Activated T-helper 2 cell treated with anti-CD3 and anti-CD28 coated beads, Interferon-gamma antibody, Interleukin-2, Interleukin-4, amounts not matched to agents 10 μg/mL and 5 μg/mL and 100 μg/mL, durations not matched to agents 14 hours and 24 hours and 36 hours (primary cell): Measurements from ENCODE around the gene CDH23. TPM values are rescaled to one million over a fixed set of nuclear protein-coding genes. Genes with fewer than 3 reads are reported as not detected.

Experiments
- DNase-seq: peaks from one replicate; pipeline ENCODE4 v3.0.0; 2021; ENCODE audit warnings: low spot score
- H3K27ac Mint-ChIP-seq: one replicate; pipeline ENCODE4 v1.8.0; 2021; ENCODE audit warnings: mixed read lengths
- H3K27me3 Mint-ChIP-seq: one replicate; pipeline ENCODE4 v1.8.0; 2021; ENCODE audit warnings: low read depth, mixed read lengths
- H3K36me3 Mint-ChIP-seq: one replicate; pipeline ENCODE4 v1.8.0; 2021; ENCODE audit warnings: low read depth, mixed read lengths
- H3K4me1 Mint-ChIP-seq: one replicate; pipeline ENCODE4 v1.8.0; 2021; ENCODE audit warnings: low read depth, mixed read lengths
- H3K4me3 Mint-ChIP-seq: one replicate; pipeline ENCODE4 v1.8.0; 2021; ENCODE audit warnings: low read depth, mild to moderate bottlenecking, moderate library complexity, mixed read lengths
- H3K9me3 Mint-ChIP-seq: one replicate; pipeline ENCODE4 v1.8.0; 2021; ENCODE audit warnings: mixed read lengths
- intact Hi-C: fragments of 100-400 bp; cut with micrococcal nuclease; formaldehyde crosslinking; loops from one replicate; pipeline ENCODE4 v1.15.1; 2023
- total RNA-seq: library from RNA; stranded (reverse); gene quantifications from 2 replicates; pipeline ENCODE4 v1.2.3, GENCODE V29; 2022

The CDH23 gene
- total RNA-seq, 1 donor from 2014 or later: 0.55 TPM

DNA sequence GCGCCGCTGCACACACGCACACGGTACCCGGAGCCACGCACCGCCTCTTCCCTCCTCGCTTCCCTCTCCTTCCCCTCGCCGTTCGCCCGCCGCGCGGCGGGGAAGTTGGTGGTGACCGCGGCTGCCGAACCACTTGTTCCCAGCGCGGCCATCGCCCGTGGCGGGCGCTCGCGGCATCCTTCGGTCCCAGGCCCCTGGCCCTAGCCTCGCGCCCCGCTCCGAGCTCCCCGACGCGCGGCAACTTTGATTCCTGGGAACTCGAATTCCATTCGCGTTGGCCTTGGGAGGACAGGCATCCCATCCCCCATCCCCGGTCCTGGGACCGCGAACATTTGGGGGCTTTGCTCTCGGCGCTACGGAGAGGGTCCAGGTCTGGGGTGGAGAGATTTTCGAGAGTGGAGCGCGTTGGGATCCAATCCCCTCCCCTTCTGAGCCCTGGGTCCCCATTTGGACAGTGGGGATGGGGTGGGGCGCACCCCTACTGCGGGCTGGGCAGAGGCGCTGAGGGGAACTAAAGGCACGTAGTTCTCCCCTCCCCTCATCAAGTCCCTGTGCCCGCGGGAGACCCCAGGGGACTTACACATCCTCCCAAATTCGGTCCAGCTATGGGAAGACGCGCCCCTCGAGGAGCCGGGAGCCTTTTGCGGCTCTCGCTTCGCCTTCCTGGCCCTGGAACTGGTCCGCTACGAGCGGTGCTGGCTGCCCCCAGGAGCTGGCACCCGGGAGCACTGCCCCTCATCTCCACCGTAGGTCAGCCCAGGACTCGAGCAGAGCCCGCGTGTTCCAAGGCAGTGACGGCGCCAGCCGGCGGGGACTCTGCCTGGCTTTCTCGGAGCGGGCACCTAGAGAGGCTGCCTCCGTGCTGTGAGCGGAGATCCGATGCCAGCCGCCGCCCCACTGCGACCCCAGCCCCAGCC lies 834 bp downstream of the CDH23 start:
- Mint-ChIP-seq H3K4me3 (peak overlapping the region; percentile 5), H3K27ac (no peak overlapping the region), H3K9me3 (no peaks in the 10 kb centered on the region), H3K36me3 (no peaks in the 10 kb centered on the region), H3K27me3 (peaks cover 54% of the 10 kb centered on the region), H3K4me1 (no peaks in the 10 kb centered on the region)
- intact Hi-C loops: loop anchor here (10.0 kb wide), 1 partner anchor 207 kb away; no protein-coding TSS in a partner anchor
- no peak for DNase-seq

DNA sequence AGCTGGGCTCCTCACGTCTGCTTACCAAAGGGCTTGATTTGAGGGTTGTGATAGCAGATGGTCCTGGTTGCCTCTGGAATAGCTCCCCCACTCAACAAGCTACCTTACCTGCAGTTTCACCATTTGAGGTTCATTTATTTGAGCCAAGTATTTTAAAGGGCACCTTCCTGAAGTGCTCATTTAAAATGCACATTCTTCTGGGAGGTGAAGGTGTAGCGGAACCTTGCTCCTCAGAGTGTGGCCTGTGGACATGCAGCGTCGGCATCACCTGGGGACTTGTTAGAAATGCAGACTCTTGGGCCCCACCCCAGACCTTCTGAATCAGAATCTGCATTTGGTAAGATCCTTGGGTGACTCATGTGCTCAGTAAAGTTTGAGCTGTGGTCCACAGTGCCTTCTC lies 2.3 kb downstream of the CDH23 start:
- intact Hi-C loops: loop anchor here (10.0 kb wide), 1 partner anchor 206 kb away; no protein-coding TSS in a partner anchor
- Mint-ChIP-seq H3K27ac (no peak overlapping the region), H3K4me1 (no peaks in the 10 kb centered on the region), H3K4me3 (no peak overlapping the region), H3K9me3 (no peaks in the 10 kb centered on the region), H3K36me3 (no peaks in the 10 kb centered on the region), H3K27me3 (peaks cover 50% of the 10 kb centered on the region)
- no peak for DNase-seq

DNA sequence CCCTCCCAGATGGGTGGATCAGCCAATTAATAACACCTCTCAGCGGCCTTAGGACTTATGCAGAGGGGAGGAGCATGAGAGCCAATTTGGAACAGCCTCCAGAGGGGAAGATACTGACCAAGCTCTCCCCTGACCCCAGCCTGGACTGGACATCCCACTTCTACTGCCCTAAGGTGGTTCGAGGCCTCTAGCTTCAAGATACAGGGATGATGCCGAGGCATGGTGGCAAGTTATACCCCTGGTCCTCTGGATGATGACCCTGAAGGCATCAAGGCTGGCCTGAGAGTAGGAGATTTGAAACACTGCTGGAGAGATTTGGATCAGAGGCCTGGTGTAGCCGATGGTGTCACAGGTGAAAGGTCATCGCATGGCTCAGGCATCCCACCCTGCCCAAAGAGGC lies 3.2 kb downstream of the CDH23 start:
- intact Hi-C loops: loop anchor here (10.0 kb wide), 1 partner anchor 205 kb away; no protein-coding TSS in a partner anchor
- H3K36me3 Mint-ChIP-seq: no peaks in the 10 kb centered on the region
- H3K27ac Mint-ChIP-seq: no peak overlapping the region
- no peak for DNase-seq
- H3K9me3 Mint-ChIP-seq: no peaks in the 10 kb centered on the region
- no peak overlapping the region for H3K4me3 Mint-ChIP-seq
- H3K4me1 Mint-ChIP-seq: no peaks in the 10 kb centered on the region
- H3K27me3 Mint-ChIP-seq: peaks cover 45% of the 10 kb centered on the region

DNA sequence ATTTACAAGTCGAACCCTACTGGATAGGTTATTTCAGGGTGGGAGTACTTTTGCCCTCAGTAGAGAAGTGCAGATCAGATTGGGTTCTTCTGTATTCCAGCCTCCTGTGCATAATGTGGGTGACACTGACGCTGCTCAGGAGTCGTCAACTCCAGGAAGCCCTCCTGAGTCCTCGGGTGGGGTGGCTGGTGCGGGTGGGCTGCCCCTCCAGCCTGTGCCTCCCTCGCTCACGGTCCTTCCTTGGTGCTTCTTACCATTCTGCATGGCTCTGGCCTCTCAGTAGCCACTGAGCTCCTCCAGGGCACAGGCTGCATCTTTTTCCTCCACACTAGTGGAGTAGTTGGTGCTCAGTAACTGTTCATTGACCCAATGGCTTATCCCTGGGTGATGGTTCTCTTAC lies 4.3 kb downstream of the CDH23 start:
- no peak for DNase-seq
- H3K27ac Mint-ChIP-seq: no peak overlapping the region
- peaks cover 35% of the 10 kb centered on the region for H3K27me3 Mint-ChIP-seq
- no peak overlapping the region for H3K4me3 Mint-ChIP-seq
- intact Hi-C loops: no loop called here
- H3K4me1 Mint-ChIP-seq: no peaks in the 10 kb centered on the region
- no peaks in the 10 kb centered on the region for H3K9me3 Mint-ChIP-seq
- no peaks in the 10 kb centered on the region for H3K36me3 Mint-ChIP-seq

DNA sequence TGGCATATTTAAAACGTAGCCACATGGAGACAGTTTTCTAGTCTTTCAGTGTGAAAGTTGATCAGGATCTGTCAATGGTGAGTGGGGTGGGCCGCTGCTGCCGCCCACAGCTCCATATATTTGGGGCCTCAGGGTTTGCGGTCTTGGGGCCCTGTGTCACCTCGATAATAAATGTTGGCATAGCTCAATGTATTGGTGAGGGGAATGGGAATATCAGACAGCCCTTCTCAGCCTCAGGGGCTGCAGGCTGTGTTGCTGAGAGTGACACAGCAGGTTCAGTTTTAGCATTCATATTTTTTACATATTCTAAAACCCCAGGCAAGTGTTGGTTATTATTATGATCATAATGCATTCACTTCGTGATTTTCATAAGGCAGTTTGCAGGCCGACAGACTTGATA lies 5.3 kb downstream of the CDH23 start:
- Mint-ChIP-seq H3K27me3 (peaks cover 34% of the 10 kb centered on the region), H3K27ac (no peak overlapping the region), H3K4me1 (no peaks in the 10 kb centered on the region), H3K9me3 (no peaks in the 10 kb centered on the region), H3K36me3 (no peaks in the 10 kb centered on the region), H3K4me3 (no peak overlapping the region)
- intact Hi-C loops: no loop called here
- no peak for DNase-seq

DNA sequence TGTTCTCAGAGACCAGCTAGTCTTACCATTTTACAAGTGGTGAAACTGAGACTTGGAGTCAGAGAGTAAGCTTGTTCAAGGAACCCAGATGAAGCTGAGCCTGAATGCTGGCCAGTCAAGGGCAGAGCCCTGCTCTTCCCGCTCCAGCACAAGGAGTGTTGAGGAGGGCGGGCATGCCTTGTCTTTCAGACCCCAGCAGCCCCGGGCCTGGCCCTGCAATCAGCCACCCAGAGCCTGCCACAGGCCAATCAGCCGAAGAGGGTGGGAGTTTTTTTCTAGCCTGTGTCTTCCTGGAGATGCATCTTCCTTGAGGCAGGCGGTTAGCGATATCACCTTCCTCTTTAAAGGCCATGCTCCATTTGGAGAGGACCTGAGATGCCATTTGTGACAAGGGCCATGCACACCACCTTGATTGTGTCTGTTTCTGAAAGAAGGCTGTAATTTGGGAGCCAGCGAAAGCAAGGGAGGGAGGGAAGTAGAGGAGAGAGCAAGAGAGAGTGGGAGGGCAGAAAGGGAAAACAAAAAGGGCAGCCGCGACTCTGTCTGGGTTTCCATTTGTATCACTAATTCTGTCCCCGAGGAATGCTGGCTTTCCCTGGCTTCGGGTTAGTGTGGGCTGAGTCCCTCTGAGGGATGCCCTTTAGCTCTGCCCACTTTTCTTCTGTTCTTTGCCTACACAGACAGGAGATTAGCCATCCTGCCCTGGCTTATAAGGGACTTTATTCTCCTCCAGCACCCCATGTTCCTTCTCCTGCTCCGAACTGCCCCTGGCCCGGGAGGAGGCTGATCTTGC lies 8.0 kb downstream of the CDH23 start:
- Mint-ChIP-seq H3K4me1 (no peaks in the 10 kb centered on the region), H3K36me3 (no peaks in the 10 kb centered on the region), H3K4me3 (no peak overlapping the region), H3K27ac (no peak overlapping the region), H3K27me3 (peaks cover 13% of the 10 kb centered on the region), H3K9me3 (no peaks in the 10 kb centered on the region)
- no peak for DNase-seq
- intact Hi-C loops: no loop called here

DNA sequence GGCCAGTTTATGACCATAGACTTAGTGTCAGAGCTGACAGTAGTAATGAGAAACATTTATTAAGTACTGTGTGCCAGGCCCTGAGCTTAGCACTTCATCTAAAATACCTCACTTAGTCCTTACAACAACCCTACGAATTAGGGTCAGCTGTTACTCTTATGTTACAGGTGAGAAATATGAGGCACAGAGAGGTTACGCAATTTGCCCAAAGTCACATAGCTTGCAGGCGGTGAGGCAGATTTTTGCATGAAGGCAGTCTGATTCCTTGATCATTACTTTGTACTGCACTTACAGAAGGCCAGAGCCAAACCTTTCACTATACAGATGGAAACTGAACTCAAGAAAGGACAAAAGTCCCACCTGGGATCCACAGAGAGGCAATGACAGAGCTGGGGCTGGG lies 10.2 kb downstream of the CDH23 start:
- Mint-ChIP-seq H3K9me3 (peaks cover 2% of the 10 kb centered on the region), H3K27ac (no peak overlapping the region), H3K36me3 (no peaks in the 10 kb centered on the region), H3K4me3 (no peak overlapping the region), H3K4me1 (no peaks in the 10 kb centered on the region), H3K27me3 (peaks cover 4% of the 10 kb centered on the region)
- intact Hi-C loops: no loop called here
- DNase-seq: no peak

DNA sequence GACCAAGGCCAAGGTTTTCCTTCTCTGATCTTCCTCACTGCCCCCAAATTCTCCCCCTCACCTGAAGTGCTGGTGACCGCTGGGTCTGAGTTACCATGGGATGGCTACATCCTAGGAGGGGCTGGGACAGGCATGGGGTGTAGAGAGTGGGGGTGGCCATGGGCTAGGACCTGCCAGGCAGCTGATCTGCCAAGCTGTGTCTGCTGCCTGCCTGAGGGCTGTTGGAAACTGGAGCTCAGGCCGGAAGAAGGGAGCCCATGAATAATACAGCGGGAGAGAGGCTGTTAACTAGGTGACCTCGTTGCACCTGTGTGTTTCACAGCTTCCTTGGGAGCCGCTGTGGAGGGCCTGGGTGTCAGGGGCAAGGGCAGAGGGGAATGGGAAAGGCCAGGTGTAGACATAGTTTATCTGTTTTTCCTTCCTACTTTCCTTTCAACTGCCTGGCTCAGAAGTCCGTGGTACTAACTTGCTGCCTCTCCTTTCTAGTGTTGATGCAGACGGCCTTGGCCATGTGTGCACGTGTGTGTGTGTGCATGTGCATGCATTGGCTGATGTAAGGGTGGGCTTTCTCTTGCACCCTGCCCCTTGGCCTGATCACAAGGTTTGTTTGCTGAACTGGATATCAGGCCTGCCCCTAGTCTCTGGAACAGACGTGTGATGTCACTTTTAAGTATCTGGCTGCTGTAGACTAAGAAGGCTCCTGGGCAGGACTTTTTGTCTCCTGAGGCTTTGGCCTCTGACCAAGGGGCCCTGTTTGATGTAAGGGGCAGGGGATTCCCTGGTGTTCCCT lies 11.9 kb downstream of the CDH23 start:
- no peak for DNase-seq
- H3K4me1 Mint-ChIP-seq: no peaks in the 10 kb centered on the region

DNA sequence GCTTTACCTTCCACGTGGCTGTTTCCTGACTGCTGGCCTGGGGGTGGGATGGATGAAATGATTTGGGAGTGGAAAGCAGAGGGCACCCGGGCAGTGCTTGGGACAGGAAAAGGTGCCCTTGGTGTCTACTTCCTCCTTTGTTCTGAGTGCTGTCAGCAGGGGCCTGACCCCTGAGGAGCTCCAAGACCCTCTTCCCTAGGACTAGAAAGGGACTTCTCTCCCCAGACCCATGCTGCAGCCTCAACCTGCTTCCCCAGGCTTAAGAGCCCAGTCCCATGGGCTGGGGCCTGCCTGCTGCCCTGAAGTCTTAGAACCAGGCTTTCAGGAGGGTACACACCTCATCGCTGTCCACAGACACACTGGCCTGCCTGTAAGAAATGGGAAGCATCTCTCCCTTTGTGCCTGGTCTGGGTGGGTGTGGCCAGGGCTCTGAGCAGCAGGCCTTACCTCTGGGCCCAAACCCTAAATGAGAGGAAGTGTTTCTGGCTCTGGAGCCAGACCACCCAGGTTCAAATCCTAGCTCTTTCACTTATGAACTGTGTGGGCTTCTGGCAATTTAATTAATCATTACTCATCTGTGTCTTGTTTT lies 12.9 kb downstream of the CDH23 start:
- intact Hi-C loops: no loop called here
- no peak overlapping the region for H3K4me3 Mint-ChIP-seq
- no peaks in the 10 kb centered on the region for H3K4me1 Mint-ChIP-seq

More for the DNA sequence above, 11.9 kb downstream of the CDH23 start:
- Mint-ChIP-seq H3K27ac (no peak overlapping the region), H3K36me3 (no peaks in the 10 kb centered on the region), H3K27me3 (peaks cover 10% of the 10 kb centered on the region), H3K9me3 (peaks cover 4% of the 10 kb centered on the region), H3K4me3 (no peak overlapping the region)
- intact Hi-C loops: no loop called here

DNA sequence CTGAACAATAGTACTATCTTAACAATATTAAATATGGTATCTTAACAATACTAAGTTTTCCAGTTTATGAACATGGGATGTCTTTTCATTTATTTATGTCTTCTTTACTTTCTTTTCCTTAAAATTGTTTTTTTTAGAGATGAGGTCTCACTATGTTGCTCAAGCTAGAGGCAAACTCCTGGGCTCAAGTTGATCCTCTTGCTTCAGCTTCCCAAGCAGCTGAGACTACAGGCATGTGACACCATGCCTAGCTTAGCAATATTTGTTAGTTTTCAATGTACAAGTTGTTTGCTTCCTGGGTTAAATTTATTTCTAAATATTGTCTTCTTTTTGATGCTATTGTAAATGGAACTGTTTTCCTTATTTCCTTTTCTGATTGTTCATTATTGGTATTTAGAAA lies 16.9 kb downstream of the CDH23 start:
- H3K36me3 Mint-ChIP-seq: no peaks in the 10 kb centered on the region
- peaks cover 4% of the 10 kb centered on the region for H3K9me3 Mint-ChIP-seq
- no peak for DNase-seq
- peaks cover 20% of the 10 kb centered on the region for H3K27me3 Mint-ChIP-seq
- intact Hi-C loops: no loop called here
- H3K4me3 Mint-ChIP-seq: no peak overlapping the region
- H3K4me1 Mint-ChIP-seq: no peaks in the 10 kb centered on the region
- no peak overlapping the region for H3K27ac Mint-ChIP-seq

More for the DNA sequence above, 12.9 kb downstream of the CDH23 start:
- H3K9me3 Mint-ChIP-seq: peaks cover 4% of the 10 kb centered on the region
- DNase-seq: no peak
- no peak overlapping the region for H3K27ac Mint-ChIP-seq
- peaks cover 14% of the 10 kb centered on the region for H3K27me3 Mint-ChIP-seq
- no peaks in the 10 kb centered on the region for H3K36me3 Mint-ChIP-seq

DNA sequence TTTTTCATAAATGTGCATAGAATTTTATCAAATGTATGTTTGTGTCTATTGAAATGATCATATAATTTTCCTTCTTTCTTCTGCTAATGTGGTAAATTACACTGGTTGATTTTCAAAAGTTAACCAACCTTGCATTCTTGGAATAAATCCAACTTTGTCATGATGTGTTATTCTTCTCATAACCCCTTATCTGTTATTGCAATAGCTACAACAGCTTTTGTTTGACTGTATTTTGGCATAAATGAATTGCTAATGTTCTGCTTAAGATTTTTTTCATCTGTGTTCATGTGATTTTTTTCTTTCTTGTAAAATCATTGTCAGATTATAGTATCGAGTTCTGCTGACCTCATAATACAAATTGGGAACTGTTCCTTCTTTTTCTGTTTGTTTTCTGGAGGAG lies 17.6 kb downstream of the CDH23 start:
- intact Hi-C loops: no loop called here
- H3K4me3 Mint-ChIP-seq: no peak overlapping the region
- peaks cover 20% of the 10 kb centered on the region for H3K27me3 Mint-ChIP-seq
- H3K9me3 Mint-ChIP-seq: peaks cover 4% of the 10 kb centered on the region
- no peaks in the 10 kb centered on the region for H3K36me3 Mint-ChIP-seq
- H3K4me1 Mint-ChIP-seq: no peaks in the 10 kb centered on the region
- H3K27ac Mint-ChIP-seq: no peak overlapping the region
- DNase-seq: no peak

DNA sequence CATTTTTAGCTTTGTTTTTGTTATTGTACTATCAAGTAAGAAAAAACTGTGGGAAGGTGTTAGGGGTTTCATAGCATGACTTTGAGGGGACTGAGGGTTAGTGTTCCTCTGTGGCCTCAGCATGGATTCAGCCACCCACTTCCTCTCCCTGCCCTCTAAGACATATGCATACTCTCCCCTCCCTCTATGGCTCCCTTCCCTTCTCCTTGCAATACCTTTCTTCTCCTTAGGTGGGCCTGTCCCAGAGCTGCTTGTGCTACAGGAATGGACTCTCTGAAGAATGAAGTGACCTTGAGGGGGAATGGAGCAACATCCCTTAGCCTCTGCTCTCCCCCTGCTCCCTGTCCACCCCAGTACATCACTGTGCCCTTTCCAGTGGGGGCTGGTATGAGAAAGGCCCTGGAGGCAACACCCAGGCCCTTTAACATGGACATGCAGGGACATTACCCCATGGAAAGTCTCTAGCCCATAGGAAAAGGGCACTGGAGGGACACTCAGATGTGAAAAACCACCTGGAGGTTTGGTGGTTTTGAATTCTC lies 22.4 kb downstream of the CDH23 start:
- intact Hi-C loops: no loop called here
- Mint-ChIP-seq H3K4me1 (no peaks in the 10 kb centered on the region), H3K9me3 (no peaks in the 10 kb centered on the region), H3K4me3 (no peak overlapping the region), H3K36me3 (no peaks in the 10 kb centered on the region), H3K27ac (no peak overlapping the region), H3K27me3 (peaks cover 12% of the 10 kb centered on the region)
- DNase-seq: no peak
